Right lobe of liver (tissue), 4 donors: ENCODE data around the gene KCNT1.

Source experiments
- POLR2A ChIP-seq: fragments of 450-650 bp; IDR thresholded peaks from one replicate; pipeline ENCODE4 v1.6.1; 2017; ENCODE audit warnings: antibody characterized with exemption, mild to moderate bottlenecking
- TF ChIP-seq, protein P1 (sequence below), 4 donors: fragments of 200-600 bp in 3 of 4; fragments of 450-650 bp in 1 of 4; IDR thresholded peaks; one replicate each; pipeline versions ENCODE4 v1.5.1 to v1.8.0; 2016 to 2022; ENCODE audit warnings: antibody characterized with exemption in 4 of 4, mild to moderate bottlenecking in 2 of 4
- donor health status: DM: no; HTN: no; CAD: no.
- donor health status: DM: no; HTN: no; CAD: no.
- donor health status: DM: no; HTN: yes; CAD: no.

DNA sequence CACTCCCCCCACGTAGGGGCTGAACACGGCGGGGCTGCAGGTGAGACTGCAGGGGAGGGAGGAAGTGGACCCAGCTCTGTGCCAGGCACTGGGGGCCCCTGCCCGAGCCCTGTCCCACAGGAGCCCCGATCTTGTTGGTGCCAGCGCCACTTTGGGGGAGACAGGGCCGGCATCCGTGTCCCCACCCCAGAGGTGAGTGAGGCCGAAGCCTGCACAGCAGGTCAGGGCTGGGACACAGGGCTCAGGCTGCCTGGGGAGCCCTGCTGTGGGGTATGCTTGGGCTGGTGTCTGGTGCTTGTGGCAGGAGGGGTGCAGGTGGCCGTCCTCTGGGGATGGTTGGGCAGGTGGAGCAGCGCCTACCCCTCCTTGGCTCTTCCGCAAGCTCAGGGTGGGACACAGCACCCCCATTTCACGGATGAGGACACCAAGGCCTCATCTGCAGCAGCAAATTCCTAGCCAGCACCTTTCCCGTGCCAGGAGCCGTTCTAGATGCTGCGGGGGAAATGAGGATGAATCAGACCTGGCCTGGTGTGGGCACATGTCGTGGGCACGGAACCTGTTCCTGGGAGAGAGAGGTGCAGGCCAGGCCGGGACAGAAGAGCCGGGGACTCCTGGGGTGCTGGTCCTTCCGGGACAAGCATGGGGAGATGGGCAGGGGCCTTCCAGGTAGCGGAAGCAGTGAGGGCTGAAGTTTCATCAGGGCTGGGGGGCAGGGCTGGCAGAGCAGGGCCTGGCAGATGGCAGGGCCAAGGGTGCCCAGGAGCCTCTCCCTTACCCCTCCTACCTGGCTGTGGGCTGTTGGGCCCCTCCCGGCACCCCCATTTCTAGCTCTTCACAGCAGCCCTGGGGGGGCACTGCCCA lies 35.2 kb downstream of the KCNT1 start:
- no peak for TF ChIP-seq POLR2A
- TF ChIP-seq, protein P1, sequence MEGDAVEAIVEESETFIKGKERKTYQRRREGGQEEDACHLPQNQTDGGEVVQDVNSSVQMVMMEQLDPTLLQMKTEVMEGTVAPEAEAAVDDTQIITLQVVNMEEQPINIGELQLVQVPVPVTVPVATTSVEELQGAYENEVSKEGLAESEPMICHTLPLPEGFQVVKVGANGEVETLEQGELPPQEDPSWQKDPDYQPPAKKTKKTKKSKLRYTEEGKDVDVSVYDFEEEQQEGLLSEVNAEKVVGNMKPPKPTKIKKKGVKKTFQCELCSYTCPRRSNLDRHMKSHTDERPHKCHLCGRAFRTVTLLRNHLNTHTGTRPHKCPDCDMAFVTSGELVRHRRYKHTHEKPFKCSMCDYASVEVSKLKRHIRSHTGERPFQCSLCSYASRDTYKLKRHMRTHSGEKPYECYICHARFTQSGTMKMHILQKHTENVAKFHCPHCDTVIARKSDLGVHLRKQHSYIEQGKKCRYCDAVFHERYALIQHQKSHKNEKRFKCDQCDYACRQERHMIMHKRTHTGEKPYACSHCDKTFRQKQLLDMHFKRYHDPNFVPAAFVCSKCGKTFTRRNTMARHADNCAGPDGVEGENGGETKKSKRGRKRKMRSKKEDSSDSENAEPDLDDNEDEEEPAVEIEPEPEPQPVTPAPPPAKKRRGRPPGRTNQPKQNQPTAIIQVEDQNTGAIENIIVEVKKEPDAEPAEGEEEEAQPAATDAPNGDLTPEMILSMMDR (IDR thresholded peaks at IDR 0.05), result no peak
